Measurements from ENCODE around the gene CCDC149.

The CCDC149 gene

GRCh38 chr4:24912252-24913118, at the start of gene CCDC149:
CCDC149 (minus strand) TSS chr4:24913042; CDS start chr4:24912864, 178 bp downstream.
- peak in 1 of 2 donors; percentile 1 for DNase-seq (ENCODE audit: low read depth in 2 of 2)

GRCh38 chr4:24957886-24958285, 45.0 kb upstream of the CCDC149 start:
- DNase-seq (ENCODE audit: low read depth in 2 of 2): no peak

DNA sequence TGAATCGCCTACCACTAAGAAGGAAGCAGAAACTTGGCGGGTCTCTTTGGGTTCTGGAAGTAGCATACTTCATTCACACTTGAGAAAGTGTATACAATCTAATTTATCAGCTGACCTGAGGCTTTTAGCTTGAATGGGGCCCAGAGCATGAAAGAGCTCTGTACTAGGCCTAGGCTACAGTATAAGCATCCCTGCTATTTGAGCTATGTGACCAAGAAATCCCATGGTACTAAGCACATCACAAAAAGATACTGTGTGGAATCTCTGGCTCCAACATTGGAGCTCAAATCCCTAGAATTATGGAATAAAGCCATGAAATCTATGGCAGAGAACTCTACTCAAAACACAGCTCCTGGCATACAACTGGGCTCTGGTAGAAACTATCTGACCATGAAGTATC, 43.9 kb upstream of the CCDC149 start:
- no peak for DNase-seq (ENCODE audit: low read depth in 2 of 2)

- no peak for DNase-seq (ENCODE audit: low read depth in 2 of 2)
Observed at GRCh38 chr4:24956091-24956490, 43.2 kb upstream of the CCDC149 start.

DNA sequence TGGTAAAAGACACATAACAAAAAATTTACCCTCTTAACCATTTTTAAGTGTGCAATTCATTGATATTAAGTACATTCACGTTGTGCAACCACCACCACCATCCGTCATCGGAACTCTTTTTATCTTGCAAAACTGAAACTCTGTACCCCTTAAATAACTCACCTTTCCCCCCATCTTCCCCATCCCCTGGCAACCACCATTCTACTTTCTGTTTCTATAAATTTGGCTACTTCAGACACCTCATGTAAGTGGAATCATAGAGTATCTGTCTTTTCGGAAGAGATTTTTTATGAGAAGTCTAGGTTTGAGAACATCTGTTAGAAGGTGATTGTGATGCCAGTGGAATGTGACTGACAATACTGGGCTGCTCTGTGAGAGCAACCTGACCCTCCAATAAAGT, 39.8 kb upstream of the CCDC149 start:
- no peak for DNase-seq (ENCODE audit: low read depth in 2 of 2)

- DNase-seq (ENCODE audit: low read depth in 2 of 2): no peak
Observed at GRCh38 chr4:24949970-24950369, 37.1 kb upstream of the CCDC149 start.

GRCh38 chr4:24937917-24938281, 25.1 kb upstream of the CCDC149 start:
- DNase-seq (ENCODE audit: low read depth in 2 of 2): no peak

GRCh38 chr4:24937176-24937916, 24.5 kb upstream of the CCDC149 start:
- DNase-seq (ENCODE audit: low read depth in 2 of 2): no peak

GRCh38 chr4:24935856-24936255, 23.0 kb upstream of the CCDC149 start:
- DNase-seq (ENCODE audit: low read depth in 2 of 2): no peak

- no peak for DNase-seq (ENCODE audit: low read depth in 2 of 2)
Observed at GRCh38 chr4:24934311-24934710, 21.5 kb upstream of the CCDC149 start.

DNA sequence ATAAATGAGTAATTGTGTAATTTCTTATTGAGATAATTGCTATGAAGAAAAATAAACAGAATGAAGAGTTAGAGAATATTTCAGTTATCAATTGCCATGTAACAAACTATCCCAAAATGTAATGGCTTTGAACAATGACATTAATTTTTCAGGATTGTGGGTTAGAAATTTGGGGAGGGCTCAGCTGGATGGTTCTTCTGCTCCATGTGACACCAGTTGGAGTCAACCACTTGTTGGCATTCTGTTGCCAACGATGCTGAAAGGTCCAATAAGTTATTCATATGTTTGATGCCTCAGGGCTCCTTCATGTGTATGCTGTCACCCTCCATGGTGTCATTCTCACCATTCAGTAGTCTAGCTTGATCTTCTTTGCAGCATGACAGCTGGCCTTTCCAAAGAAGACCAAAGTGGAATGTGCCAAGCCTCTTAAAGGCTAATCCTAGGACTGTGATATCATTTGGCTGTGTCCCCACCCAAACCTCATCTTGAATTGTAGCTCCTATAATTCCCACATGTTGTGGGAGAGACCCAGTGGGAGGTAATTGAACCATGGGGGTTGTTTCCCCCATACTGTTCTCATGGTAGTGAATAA, 20.9 kb upstream of the CCDC149 start:
- DNase-seq (ENCODE audit: low read depth in 2 of 2): no peak

DNA sequence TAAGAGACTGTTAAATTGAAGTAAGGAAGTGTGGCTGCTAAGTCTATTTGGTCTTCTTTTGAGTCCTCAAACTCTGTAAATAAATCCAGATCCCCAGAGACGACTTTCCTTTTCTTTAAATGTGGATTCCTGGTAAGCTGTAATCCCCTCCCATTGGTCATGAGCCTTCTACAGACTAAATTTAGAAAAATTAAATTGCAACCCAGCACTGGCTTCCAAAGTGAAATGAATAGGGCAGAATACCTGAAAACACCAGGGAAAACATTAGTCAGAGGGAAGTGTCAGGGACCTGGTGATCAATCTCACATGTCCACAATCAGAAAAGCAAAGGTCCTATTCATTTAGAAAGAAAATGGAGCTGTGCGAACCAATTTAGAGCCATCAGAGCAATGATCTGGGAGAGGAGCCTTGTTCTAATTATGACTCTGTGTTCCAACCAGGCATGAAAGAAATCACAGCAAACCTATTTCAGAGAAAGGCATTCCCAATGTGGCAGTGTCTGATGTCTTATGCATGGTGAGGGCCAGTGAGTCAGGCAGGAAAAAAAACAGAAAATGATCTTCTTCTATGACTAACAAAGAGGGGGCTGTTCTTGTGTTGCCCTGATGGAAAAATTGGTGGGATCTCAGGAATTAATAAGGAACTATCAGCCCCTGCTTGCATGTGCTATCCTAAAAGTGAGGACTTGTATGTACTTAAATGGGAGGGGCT, 19.8 kb upstream of the CCDC149 start:
- DNase-seq (ENCODE audit: low read depth in 2 of 2): no peak

DNA sequence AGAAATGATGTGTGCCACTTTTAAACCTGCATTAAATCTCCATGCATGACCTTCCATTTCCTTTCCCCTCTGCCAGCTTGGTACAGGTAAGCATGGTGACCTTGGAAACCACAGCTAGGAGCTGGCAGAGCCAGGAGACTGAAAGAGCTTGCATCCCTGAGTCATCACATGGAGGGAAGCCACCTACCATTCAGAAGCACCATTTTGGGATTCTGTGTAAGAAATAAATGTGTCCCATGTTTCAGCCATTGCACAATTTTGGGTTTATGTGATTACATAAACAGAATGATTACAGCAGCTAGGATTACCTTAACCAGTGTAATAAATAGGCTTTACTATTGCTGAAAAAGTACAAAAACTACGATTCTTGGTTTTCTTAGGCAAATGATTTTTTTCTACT, 17.3 kb upstream of the CCDC149 start:
- DNase-seq (ENCODE audit: low read depth in 2 of 2): no peak

GRCh38 chr4:24928708-24929107, 15.9 kb upstream of the CCDC149 start:
- DNase-seq (ENCODE audit: low read depth in 2 of 2): no peak

- no peak for DNase-seq (ENCODE audit: low read depth in 2 of 2)
Observed at GRCh38 chr4:24927049-24927448, 14.2 kb upstream of the CCDC149 start.

GRCh38 chr4:24924309-24924781, 11.5 kb upstream of the CCDC149 start:
- no peak for DNase-seq (ENCODE audit: low read depth in 2 of 2)

DNA sequence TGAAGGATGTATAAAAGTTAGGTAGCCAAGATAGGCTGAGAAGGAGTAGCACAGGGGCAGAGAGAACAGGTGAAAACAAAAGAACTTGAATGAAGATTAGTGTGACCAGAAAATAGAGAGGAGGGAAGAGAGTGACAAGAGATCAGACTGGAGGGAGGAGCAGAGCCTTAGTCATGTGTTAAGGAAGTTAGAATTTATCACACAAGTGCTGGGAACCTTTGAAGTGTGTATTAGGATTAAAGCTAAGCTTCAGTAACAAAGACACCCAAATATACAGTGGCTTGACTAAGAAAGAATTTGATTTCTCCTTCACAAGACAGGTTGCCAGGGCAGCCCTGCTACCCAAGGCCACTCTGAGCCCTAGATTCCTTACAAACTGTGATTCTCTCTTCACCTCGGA, 10.7 kb upstream of the CCDC149 start:
- DNase-seq (ENCODE audit: low read depth in 2 of 2): no peak

- DNase-seq (ENCODE audit: low read depth in 2 of 2): no peak
Observed at GRCh38 chr4:24923002-24923401, 10.2 kb upstream of the CCDC149 start.

DNA sequence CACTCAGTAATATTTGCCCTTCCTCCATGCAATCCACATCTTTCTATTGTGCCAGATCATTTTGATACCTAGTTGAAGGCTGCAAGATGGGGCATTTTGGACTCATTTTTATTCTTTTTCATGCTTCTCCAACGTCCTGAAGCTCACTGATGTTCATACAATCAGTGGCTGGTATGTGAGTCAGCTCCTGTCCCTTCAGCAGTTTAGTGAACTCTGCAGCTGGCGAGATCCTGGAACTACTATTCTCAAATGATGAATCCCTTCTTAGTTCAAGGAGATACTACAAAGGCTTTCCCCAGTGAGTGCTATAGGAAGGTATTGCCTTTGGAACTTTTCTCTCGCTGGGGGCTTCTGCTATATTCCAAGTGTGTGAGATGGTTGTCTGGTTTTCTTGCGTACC, 9.6 kb upstream of the CCDC149 start:
- DNase-seq (ENCODE audit: low read depth in 2 of 2): no peak

GRCh38 chr4:24921491-24921890, 8.6 kb upstream of the CCDC149 start:
- no peak for DNase-seq (ENCODE audit: low read depth in 2 of 2)

- DNase-seq (ENCODE audit: low read depth in 2 of 2): no peak
Observed at GRCh38 chr4:24920008-24920407, 7.2 kb upstream of the CCDC149 start.
